Panc1 (cell line): ENCODE measurements around the gene SKI.

ENCODE experiments used
- POLR2AphosphoS5 ChIP-seq: IDR thresholded peaks from 2 replicates; pipeline ENCODE4 v1.6.1; 2012; ENCODE audit warnings: mild to moderate bottlenecking, low read depth, low read length, moderate library complexity
- TF ChIP-seq, protein P1 (sequence below): fragments of 450-650 bp; IDR thresholded peaks from 2 replicates; pipeline ENCODE4 v1.5.1; 2017; ENCODE audit warnings: mild to moderate bottlenecking

DNA sequence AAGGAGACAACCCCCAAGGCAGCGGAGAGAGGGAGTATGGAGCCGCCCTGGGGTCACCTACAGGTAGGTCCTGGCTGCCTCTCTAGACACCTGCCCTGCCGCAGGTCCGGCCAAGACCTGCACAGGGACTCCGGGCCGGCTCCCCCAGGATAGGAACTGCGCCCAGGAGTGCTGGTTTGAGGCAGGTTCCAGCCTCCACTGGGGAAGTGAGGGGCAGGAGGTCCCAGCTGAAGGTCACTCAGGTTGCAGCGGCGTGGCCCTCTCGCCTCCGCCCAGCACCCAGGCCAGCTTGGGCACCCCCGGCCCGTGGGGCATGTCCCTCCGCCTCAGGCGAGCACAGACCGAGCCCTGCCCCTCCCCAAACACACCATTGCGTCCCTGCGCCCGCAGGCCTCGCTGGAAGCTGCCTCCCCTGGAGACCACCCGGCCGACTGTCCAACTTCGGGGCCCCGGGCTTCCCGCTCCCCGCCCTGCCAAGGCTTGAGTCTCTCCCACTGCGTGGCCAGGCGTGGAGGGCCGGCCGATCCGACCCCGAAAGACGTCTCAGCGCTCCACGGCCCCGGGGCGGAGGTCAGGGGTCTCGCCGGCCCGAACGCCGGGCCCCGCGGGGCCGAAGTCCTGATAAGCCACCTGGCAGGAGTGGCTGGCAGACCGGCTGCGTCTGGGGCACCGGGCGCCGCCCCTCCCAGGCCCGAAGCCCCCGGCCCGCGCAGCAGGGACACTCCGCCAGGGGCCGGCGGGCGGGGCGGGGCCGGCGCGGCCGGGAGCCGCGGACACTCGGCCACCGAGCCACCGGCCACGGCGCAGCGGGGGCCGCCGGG is 1.4 kb upstream of the SKI start:
- TF ChIP-seq POLR2AphosphoS5 = no peak; the same call in 1 of the 2 replicates
- TF ChIP-seq, protein P1, sequence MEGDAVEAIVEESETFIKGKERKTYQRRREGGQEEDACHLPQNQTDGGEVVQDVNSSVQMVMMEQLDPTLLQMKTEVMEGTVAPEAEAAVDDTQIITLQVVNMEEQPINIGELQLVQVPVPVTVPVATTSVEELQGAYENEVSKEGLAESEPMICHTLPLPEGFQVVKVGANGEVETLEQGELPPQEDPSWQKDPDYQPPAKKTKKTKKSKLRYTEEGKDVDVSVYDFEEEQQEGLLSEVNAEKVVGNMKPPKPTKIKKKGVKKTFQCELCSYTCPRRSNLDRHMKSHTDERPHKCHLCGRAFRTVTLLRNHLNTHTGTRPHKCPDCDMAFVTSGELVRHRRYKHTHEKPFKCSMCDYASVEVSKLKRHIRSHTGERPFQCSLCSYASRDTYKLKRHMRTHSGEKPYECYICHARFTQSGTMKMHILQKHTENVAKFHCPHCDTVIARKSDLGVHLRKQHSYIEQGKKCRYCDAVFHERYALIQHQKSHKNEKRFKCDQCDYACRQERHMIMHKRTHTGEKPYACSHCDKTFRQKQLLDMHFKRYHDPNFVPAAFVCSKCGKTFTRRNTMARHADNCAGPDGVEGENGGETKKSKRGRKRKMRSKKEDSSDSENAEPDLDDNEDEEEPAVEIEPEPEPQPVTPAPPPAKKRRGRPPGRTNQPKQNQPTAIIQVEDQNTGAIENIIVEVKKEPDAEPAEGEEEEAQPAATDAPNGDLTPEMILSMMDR = no peak
